ENCODE measurements around the gene RFXAP. TPM values are rescaled to one million over a fixed set of nuclear protein-coding genes. Genes with fewer than 3 reads are reported as not detected.

RFXAP gene
- total RNA-seq, 1 donor from 2014 or later = 5.5 TPM

DNA sequence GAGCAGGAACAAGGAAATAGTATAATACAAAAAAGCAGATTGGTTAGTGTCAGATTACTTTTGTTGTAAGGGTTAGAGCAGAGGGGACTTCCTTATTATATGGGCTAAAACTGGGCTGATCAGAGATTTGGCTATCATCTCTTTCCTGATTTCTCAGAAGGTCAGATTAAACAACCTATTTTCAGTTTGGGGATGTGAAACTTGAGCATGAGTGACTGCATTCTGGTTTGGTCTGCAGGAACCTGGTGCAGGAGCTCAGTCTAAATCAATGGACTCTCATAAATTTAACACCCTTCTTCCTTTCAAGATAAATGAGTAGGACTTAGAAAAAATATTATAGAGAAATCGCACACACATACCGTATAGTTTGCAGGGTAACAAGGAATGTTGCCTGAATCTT, 12.9 kb upstream of the RFXAP start:
- Histone ChIP-seq H3K9me3 (ENCODE audit: insufficient read depth, low read depth, low read length) (no peaks in the 10 kb centered on the region), H3K4me2 (ENCODE audit: low read length) (no peak overlapping the region), H3K4me3 (ENCODE audit: insufficient read depth, low read depth, low read length) (no peak overlapping the region), H3K27me3 (ENCODE audit: insufficient read depth, low read length) (peaks cover 3% of the 10 kb centered on the region), H3K27ac (ENCODE audit: low read depth, low read length) (no peak overlapping the region), H4K20me1 (ENCODE audit: insufficient read depth, low read length) (no peaks in the 10 kb centered on the region), H2AFZ (ENCODE audit: low read depth, low read length) (no peak overlapping the region), H3K4me1 (ENCODE audit: insufficient read depth, low read length) (no peaks in the 10 kb centered on the region), H3K36me3 (ENCODE audit: insufficient read depth, low read length) (no peaks in the 10 kb centered on the region), H3K79me2 (ENCODE audit: insufficient read depth, low read length) (no peaks in the 10 kb centered on the region), H3K9ac (ENCODE audit: low read length) (no peak overlapping the region)
- no peak overlapping the region for H3K4me3 Mint-ChIP-seq (ENCODE audit: unreplicated experiment)
- DNase-seq (ENCODE audit: low read depth) (no peak), FAIRE-seq (no peak)
- H3K36me3 Mint-ChIP-seq (ENCODE audit: low read depth, unreplicated experiment) = no peaks in the 10 kb centered on the region
- peaks cover 2% of the 10 kb centered on the region for H3K9me3 Mint-ChIP-seq (ENCODE audit: unreplicated experiment)
- no peak overlapping the region for H3K27ac Mint-ChIP-seq (ENCODE audit: unreplicated experiment)
- peaks cover 4% of the 10 kb centered on the region for H3K4me1 Mint-ChIP-seq (ENCODE audit: low read depth, unreplicated experiment)
- H3K27me3 Mint-ChIP-seq (ENCODE audit: low read depth, unreplicated experiment) = no peaks in the 10 kb centered on the region
- TF ChIP-seq, protein P1, sequence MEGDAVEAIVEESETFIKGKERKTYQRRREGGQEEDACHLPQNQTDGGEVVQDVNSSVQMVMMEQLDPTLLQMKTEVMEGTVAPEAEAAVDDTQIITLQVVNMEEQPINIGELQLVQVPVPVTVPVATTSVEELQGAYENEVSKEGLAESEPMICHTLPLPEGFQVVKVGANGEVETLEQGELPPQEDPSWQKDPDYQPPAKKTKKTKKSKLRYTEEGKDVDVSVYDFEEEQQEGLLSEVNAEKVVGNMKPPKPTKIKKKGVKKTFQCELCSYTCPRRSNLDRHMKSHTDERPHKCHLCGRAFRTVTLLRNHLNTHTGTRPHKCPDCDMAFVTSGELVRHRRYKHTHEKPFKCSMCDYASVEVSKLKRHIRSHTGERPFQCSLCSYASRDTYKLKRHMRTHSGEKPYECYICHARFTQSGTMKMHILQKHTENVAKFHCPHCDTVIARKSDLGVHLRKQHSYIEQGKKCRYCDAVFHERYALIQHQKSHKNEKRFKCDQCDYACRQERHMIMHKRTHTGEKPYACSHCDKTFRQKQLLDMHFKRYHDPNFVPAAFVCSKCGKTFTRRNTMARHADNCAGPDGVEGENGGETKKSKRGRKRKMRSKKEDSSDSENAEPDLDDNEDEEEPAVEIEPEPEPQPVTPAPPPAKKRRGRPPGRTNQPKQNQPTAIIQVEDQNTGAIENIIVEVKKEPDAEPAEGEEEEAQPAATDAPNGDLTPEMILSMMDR (IDR thresholded peaks at IDR 0.05; ENCODE audit: insufficient read depth, low read depth, low read length) = no peak
- no peak for TF ChIP-seq EZH2 (IDR thresholded peaks at IDR 0.05; ENCODE audit: insufficient read depth, low read length)

DNA sequence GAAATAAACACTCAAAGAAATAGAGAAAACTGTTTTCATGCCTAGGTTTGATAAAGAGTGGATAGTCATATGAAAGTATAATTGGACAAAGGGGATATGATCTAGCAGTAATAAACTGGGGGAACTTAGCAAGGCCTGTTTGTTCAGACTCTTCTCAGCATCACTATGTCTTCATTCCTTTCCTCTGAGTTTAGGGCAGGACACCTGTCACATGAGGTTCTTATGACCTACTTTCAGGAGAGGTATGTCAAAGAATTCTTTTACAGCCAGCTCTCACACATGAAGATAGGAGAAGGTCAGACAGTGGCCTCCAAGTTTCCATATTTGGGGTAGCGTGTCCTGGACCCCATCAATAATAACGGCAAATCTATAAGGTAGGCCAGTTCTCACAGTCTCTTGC, 11.4 kb upstream of the RFXAP start:
- Histone ChIP-seq H3K27ac (ENCODE audit: low read depth, low read length) (no peak overlapping the region), H3K4me3 (ENCODE audit: insufficient read depth, low read depth, low read length) (no peak overlapping the region), H2AFZ (ENCODE audit: low read depth, low read length) (no peak overlapping the region), H3K9me3 (ENCODE audit: insufficient read depth, low read depth, low read length) (no peaks in the 10 kb centered on the region), H3K9ac (ENCODE audit: low read length) (no peak overlapping the region), H3K4me1 (ENCODE audit: insufficient read depth, low read length) (no peaks in the 10 kb centered on the region), H4K20me1 (ENCODE audit: insufficient read depth, low read length) (no peaks in the 10 kb centered on the region), H3K79me2 (ENCODE audit: insufficient read depth, low read length) (no peaks in the 10 kb centered on the region), H3K4me2 (ENCODE audit: low read length) (no peak overlapping the region), H3K27me3 (ENCODE audit: insufficient read depth, low read length) (peaks cover 3% of the 10 kb centered on the region), H3K36me3 (ENCODE audit: insufficient read depth, low read length) (no peaks in the 10 kb centered on the region)
- no peak for FAIRE-seq
- no peak for DNase-seq (ENCODE audit: low read depth)
- no peaks in the 10 kb centered on the region for H3K27me3 Mint-ChIP-seq (ENCODE audit: low read depth, unreplicated experiment)
- no peak overlapping the region for H3K4me3 Mint-ChIP-seq (ENCODE audit: unreplicated experiment)
- no peaks in the 10 kb centered on the region for H3K36me3 Mint-ChIP-seq (ENCODE audit: low read depth, unreplicated experiment)
- H3K9me3 Mint-ChIP-seq (ENCODE audit: unreplicated experiment) = peaks cover 2% of the 10 kb centered on the region
- TF ChIP-seq, protein P1 (IDR thresholded peaks at IDR 0.05; ENCODE audit: insufficient read depth, low read depth, low read length) = no peak
- no peak for TF ChIP-seq EZH2 (IDR thresholded peaks at IDR 0.05; ENCODE audit: insufficient read depth, low read length)
- peaks cover 4% of the 10 kb centered on the region for H3K4me1 Mint-ChIP-seq (ENCODE audit: low read depth, unreplicated experiment)
- H3K27ac Mint-ChIP-seq (ENCODE audit: unreplicated experiment) = no peak overlapping the region

DNA sequence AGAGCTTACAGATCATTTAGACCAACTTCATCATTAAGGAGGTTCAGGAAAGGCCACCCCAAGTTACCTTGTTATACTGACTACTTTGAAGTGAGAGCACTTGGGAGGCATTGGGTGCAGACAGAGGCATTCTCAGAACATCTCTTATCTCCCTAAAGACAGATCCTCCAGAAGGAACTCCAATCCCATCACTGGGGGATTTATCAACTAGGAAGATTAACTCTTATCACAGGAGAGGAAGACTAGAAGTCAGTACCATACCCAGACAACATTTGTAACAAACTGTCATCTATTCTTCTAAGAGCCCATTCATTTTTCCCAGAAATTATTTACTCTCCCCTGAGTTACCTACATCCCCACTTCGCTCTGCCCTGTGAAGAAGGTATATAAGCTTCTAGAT, 5.8 kb upstream of the RFXAP start:
- Mint-ChIP-seq H3K4me3 (ENCODE audit: unreplicated experiment) (no peak overlapping the region), H3K4me1 (ENCODE audit: low read depth, unreplicated experiment) (peaks cover 3% of the 10 kb centered on the region), H3K9me3 (ENCODE audit: unreplicated experiment) (no peaks in the 10 kb centered on the region), H3K27me3 (ENCODE audit: low read depth, unreplicated experiment) (no peaks in the 10 kb centered on the region), H3K36me3 (ENCODE audit: low read depth, unreplicated experiment) (no peaks in the 10 kb centered on the region), H3K27ac (ENCODE audit: unreplicated experiment) (no peak overlapping the region)
- Histone ChIP-seq H2AFZ (ENCODE audit: low read depth, low read length) (no peak overlapping the region), H3K9ac (ENCODE audit: low read length) (no peak overlapping the region), H3K79me2 (ENCODE audit: insufficient read depth, low read length) (no peaks in the 10 kb centered on the region), H3K27me3 (ENCODE audit: insufficient read depth, low read length) (no peaks in the 10 kb centered on the region), H4K20me1 (ENCODE audit: insufficient read depth, low read length) (no peaks in the 10 kb centered on the region), H3K36me3 (ENCODE audit: insufficient read depth, low read length) (no peaks in the 10 kb centered on the region), H3K4me2 (ENCODE audit: low read length) (no peak overlapping the region), H3K9me3 (ENCODE audit: insufficient read depth, low read depth, low read length) (no peaks in the 10 kb centered on the region), H3K4me1 (ENCODE audit: insufficient read depth, low read length) (peaks cover under 1% of the 10 kb centered on the region), H3K4me3 (ENCODE audit: insufficient read depth, low read depth, low read length) (no peak overlapping the region), H3K27ac (ENCODE audit: low read depth, low read length) (no peak overlapping the region)
- FAIRE-seq = no peak
- TF ChIP-seq, protein P1 (IDR thresholded peaks at IDR 0.05; ENCODE audit: insufficient read depth, low read depth, low read length) = no peak
- no peak for TF ChIP-seq EZH2 (IDR thresholded peaks at IDR 0.05; ENCODE audit: insufficient read depth, low read length)
- DNase-seq (ENCODE audit: low read depth) = no peak
